H1 (cell line): Measurements from ENCODE around the gene ABHD15. TPM values are rescaled to one million over a fixed set of nuclear protein-coding genes. Genes with fewer than 3 reads are reported as not detected.

Source experiments
- CHD1 ChIP-seq: IDR thresholded peaks from 2 replicates; pipeline ENCODE4 v1.6.1; 2012; ENCODE audit warnings: low read depth, low read length, improper control_type of control experiment
- FOSL1 ChIP-seq: IDR thresholded peaks from 2 replicates; pipeline ENCODE4 v1.6.1; 2011; ENCODE audit warnings: mild to moderate bottlenecking, low read depth, low read length, moderate library complexity; ENCODE audit not compliant: insufficient read depth
- JUN ChIP-seq: IDR thresholded peaks from 2 replicates; pipeline ENCODE4 v1.6.1; 2011; ENCODE audit warnings: low read depth, mild to moderate bottlenecking, improper control_type of control experiment, low read length
- RAD21 ChIP-seq, 2 experiments: IDR thresholded peaks in 1 of 2; conservative IDR thresholded peaks in 1 of 2; 2 replicates each; pipeline ENCODE4 v1.6.1; 2011; ENCODE audit warnings: low read depth in 2 of 2, low read length in 2 of 2, improper control_type of control experiment in 1 of 2, inconsistent platforms in 1 of 2, mild to moderate bottlenecking in 1 of 2, moderate library complexity in 1 of 2
- SAP30 ChIP-seq: fragments of 300-600 bp; sonication (generic); IDR thresholded peaks from 2 replicates; pipeline ENCODE4 v1.7.1; 2012; ENCODE audit warnings: low read length, moderate library complexity, mild to moderate bottlenecking, inconsistent platforms; ENCODE audit not compliant: insufficient read depth, insufficient replicate concordance
- SIN3A ChIP-seq, 2 experiments: IDR thresholded peaks in 1 of 2; conservative IDR thresholded peaks in 1 of 2; 2 replicates each; pipeline ENCODE4 v1.6.1; 2011 to 2012; ENCODE audit warnings: low read length in 2 of 2, improper control_type of control experiment in 1 of 2, low read depth in 1 of 2, mild to moderate bottlenecking in 1 of 2
- SIX5 ChIP-seq: IDR thresholded peaks from 2 replicates; pipeline ENCODE4 v1.6.1; 2011; ENCODE audit warnings: mild to moderate bottlenecking, low read depth, low read length
- YY1 ChIP-seq: IDR thresholded peaks from 2 replicates; pipeline ENCODE4 v1.6.1; 2011; ENCODE audit warnings: low read depth, mild to moderate bottlenecking, low read length
- polyA plus RNA-seq, 7 experiments: library from polyadenylated mRNA; depleted of rRNA in 3 of 7; stranded (reverse) in 5 of 7; unstranded in 2 of 7; fragments of >200 nt in 5 of 7; fragments of 200-250 nt in 2 of 7; gene quantifications; 1 replicate in 5 of 7; 2 replicates in 1 of 7; 4 replicates in 1 of 7; pipeline versions ENCODE4 v1.2.1 to v1.2.3, GENCODE V29; 2011 to 2013; ENCODE audit warnings: missing spikeins in 2 of 7, mixed read lengths in 2 of 7
- total RNA-seq: library from RNA; stranded (reverse); fragmentation: NEBNext Ultra II Directional; extraction: Animal tissue kit (Norgen Biotek cat#: 25700); gene quantifications from 2 replicates; pipeline ENCODE4 v1.2.1, GENCODE V29; 2021

ABHD15 gene
- total and polyA plus RNA-seq, 2 of the 8 experiments (the other 6 are each of a cell fraction or from before 2014, with no cell fraction given) = 0.88 to 1.7 TPM

GRCh38 chr17:29569245-29569950 lies 2.6 kb upstream of the ABHD15 start (continued):
- TF ChIP-seq RAD21 (IDR thresholded peaks at IDR 0.05 in 1 of 2, conservative IDR thresholded peaks at IDR 0.05 in 1 of 2; ENCODE audit: low read depth in 2 of 2, low read length in 2 of 2) = no peak
- no peak for TF ChIP-seq JUN
- TF ChIP-seq FOSL1 = no peak
- TF ChIP-seq CHD1 = no peak
- TF ChIP-seq YY1 = no peak
- no peak for TF ChIP-seq SIX5
- no peak for TF ChIP-seq SAP30
- TF ChIP-seq SIN3A (conservative IDR thresholded peaks at IDR 0.05 in 1 of 2, IDR thresholded peaks at IDR 0.05 in 1 of 2; ENCODE audit: low read depth in 1 of 2, low read length in 2 of 2) = no peak
